HK-2 (cell line): ENCODE data around the gene ITPR1.

Experiments
- DNase-seq: peaks from one replicate; pipeline ENCODE4 v3.0.0-alpha.2; 2018; ENCODE audit not compliant: unreplicated experiment

ITPR1 gene

DNA sequence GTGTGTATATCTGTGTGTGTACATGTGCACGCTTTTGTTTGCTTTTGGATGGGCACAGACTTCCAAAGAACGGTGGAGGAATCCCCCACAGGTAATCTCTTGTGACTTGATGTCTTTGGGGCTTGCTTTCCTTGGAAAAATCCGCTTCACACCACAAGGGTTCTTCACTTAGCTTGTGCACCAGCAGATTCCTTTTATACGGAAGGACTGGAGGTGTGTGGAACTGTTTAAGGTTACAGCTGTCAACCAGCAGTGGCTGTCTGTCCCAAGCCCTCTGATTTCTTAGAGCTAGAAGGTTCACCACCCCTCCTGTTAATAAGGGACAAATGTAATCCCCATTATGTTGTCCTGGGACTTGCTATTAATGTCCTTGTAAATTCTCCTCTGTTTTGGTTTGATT, 193.5 kb downstream of the ITPR1 start:
- no peak for DNase-seq

DNA sequence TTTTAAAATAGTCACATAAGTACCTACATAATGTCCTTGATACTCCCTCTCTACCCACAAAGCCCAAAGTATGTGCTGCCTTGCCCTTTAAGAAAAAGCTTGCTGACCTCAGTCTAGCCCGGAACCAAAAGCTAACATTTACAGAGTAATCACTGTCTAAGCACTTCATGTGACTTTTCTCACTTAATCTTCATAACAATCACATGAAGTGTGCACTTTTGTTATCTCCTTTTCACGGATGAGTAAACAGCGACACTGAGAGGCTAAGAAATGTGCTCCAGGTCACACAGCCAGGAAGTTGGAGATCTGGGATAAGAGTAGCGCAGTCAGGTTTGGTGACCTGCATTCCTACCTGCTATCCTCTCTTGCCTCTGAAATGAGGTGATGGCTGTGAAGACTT, 194.0 kb downstream of the ITPR1 start:
- no peak for DNase-seq

DNA sequence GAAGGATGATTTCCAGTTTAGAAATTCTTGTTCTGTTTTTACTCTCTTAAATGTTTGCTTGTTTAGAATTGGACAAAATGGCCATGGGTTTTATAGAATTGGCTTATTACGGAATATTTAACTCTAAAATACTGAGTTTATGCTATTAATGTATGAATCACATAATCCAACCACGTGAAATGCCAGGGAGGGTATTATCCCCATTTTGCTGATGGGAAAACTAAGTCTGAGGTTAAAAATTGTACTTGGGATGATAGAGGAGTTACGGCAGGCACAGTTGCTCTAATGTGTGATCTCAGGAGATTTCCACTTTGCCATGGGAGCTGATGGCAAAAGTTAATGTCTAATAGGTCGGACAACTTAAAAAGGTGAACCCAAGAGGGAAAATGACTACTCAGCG, 194.4 kb downstream of the ITPR1 start:
- DNase-seq: no peak

DNA sequence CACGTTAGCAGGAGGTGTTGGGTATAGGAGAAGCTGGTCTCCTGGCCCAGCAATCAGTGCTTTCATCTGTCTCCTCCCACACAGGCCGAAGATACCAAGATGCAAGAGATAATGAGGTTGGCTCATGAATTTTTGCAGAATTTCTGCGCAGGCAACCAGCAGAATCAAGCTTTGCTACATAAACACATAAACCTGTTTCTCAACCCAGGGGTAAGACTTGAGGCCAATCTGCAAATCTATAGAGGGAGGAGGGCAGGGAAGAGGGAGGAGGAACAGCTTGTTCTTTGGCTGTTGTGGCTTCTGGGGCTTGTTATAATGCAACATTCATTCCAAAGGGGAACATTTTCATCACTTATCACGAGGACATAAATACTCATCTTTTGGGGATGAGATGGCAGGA, 195.3 kb downstream of the ITPR1 start:
- DNase-seq: no peak

DNA sequence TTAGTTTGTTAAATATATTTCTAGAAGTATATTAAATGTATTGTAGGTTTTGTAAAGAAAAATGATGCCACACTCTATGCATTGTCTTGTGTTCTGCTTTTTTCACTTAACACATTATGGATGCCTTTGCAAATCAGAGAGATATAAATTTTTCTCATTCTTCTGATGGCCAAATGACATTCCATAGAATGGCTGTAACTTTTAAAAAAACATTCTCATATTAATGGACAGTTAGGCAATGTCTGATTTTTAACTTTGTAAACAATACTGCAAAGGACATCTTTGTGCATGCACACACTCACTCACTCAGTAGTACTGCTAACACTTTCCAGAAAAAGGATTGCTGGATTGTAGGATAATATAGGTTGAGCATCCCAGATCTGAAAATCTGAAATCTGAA, 195.9 kb downstream of the ITPR1 start:
- DNase-seq: no peak

DNA sequence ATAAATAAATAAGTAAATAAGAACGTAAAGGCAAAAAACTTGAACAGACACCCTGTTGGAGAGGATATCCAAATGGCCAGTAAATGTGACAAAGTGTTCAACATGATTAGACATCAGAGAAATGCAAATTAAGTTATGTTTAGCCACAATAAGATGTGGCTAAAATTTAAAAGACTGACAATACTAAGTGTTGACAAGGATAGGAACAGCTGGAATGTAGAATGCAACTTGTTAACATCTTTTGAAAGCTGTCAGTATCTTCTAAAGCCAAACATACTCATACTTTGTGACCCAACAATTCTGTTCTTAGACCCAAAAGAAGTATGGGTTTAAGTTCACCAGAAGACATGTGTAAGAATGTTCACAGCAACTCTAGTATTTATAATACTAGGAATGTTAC, 197.1 kb downstream of the ITPR1 start:
- no peak for DNase-seq

DNA sequence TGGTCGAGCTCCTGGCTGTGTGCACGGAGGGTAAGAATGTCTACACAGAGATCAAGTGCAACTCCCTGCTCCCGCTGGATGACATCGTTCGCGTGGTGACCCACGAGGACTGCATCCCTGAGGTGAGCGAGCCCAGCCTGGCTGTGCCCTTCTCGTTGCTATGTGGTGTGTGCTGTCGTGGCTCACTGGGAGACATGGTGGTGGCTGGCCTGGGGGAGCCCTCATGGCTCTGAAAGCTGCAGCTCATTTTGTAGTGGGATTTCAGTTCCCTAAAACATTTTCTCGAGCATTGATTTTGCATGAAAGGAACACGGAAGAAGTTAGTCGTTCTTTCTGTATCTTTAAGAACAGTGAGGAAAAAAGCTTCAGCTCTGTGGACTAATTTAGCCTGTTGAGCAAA, 200.5 kb downstream of the ITPR1 start:
- no peak for DNase-seq

DNA sequence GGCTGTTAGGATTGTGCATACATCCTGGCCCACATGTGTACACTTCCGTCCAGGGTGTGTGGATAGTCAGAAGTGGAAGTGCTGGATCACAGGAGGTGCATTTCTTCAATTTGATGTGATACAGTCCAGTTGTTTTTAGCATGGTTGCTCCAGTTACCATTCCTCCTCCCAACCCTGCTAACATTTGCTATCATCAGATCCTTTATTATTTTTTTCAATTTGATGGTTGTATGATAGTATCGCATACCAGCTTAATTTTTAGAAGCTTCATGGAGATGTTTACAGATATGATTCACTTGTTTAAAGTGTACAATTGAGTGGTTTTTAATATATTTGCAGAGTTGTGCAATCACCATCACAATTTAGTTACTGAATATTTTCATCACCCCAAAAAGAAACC, 202.7 kb downstream of the ITPR1 start:
- DNase-seq: no peak

DNA sequence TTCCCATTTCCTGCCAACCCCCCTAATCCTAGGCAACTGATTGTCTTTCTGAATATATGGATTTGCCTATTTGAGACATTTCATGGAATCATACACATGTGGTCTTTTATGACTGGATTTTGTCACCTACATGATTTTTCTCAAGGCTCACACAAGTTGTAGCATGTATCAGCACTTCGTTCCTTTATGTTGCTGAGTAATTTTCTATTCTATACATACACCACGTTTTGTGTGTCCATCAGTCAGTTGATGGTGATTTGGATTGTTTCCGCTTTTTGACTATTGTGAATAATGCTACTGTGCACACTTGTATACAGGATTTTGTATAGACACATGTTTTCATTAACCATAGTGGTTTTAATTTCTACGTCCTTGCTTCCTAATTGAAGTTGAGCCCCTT, 203.1 kb downstream of the ITPR1 start:
- no peak for DNase-seq

DNA sequence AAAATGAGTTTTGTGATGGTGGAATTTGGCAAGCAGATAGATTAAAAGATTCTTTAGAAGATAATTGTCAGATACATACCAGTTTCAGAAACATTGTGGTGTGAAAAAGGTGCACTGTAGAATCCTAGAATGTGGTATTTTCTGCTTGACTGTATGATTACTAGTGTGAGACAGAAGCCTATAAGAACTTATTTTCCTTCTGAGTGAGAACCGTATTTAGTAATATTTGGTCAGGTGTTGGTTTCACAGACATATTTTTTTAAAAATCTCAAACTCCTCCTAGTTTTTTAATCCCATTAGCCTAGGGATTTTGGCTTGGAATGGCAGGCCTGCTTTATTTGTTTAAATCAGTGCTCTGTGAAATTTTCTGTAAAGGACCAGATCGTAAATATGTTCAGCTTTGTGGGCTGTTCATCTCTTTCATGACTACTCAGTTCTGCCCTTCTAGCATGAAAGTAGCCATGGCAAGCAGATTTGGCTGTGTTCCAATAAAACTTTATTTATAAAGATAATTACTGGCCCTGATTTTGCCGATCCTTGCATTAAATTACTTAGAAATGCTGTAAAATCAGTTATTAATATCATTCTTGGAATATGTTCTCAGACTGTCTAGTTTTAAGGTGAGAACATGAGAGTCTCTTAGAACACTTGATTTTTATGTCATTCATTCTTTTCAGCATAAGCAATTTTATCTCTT, 205.1 kb downstream of the ITPR1 start:
- no peak for DNase-seq

DNA sequence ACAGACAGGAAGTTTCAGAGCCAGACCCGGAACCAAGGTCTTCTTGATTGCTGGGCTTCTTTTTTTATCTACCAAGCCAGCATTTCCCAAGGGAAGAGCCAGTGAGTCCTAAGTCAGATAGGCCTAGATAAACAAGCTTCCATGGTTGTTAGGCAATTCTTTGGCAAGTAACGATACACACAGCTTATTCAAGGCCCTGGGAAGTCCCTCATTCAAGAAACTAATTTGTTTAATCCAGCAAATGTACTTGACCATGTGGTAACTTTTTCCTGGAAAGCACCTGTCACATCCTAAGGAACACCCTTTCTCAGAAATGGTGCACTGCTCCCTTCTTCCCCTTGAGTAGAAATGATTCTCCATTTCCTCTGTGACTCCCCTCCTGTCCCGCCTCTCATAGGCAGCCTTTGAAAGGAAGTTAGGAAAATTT, 209.9 kb downstream of the ITPR1 start:
- no peak for DNase-seq

DNA sequence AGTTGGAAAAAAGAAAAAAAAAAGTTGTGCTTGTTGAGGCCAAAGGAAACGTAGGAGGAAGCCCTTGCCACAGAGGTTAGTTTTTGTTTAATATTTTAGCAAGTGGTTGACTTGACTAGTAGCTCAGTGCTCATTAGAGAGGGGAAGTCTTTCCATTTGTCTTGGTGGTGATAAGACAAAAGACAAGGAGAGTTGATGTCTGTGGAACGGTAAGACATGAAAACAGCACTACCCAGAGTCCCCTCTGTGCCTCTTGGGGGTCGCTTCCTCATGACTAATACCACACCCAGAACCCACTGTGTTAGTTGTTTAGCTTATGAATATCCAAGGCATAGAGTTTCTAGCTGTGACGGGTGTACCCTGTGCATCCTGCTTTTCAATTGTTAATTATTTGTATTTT, 211.4 kb downstream of the ITPR1 start:
- no peak for DNase-seq

DNA sequence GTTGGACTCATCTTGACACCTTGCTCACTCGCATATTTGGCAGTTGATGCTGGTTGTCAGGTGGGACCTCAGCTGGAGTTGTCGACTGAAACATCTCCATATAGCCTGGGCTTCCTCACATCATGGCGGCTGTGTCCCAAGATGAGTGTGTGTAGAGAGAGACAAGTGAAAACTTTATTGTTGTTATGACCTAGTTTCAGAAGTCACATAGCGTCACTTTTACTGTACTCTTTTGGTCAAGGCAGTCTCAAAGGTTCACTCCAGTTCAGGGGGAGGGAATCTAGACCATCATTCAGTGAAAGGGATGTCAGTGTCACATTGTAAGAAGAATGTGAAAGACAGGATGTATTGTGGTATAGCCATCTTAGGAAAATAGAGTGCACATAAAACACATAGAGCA, 214.2 kb downstream of the ITPR1 start:
- no peak for DNase-seq

DNA sequence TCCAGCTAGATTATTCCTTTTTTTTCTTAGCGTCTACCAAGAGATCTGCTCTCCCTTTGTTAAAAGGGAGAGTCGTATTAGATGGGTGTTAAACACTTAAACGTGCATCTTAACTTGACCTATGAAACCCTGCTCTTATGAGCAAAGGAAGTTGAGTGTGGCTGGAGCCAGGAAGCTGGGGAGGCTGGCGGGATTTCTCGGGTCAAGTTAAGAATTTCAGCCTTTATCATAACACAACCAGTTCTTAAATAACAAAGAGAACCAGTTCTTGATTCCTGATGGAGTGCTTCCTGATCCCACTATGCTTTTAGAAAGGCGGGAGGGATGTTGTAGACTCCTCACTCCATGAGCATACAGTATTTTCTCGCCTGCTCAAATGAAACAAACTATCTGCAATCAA, 215.1 kb downstream of the ITPR1 start:
- no peak for DNase-seq

DNA sequence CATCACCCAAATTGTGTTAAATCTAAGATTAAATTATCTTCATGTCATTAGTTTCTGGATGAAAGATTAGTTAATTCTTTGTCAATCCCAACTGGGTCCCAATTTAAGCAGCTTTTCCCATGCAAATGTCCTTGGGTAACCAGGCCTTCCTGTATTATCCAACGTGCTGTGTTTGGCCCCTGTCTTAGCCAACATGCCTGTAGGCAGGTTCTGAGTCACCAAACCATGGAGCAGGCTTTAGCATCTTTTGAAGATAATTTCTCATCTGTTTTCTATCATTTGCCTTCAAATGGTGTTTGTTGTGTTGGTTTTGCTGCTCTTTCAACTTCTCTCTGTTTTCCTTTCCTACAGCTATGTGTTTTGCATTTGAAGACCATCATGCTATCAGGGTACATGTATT, 216.2 kb downstream of the ITPR1 start:
- no peak for DNase-seq

DNA sequence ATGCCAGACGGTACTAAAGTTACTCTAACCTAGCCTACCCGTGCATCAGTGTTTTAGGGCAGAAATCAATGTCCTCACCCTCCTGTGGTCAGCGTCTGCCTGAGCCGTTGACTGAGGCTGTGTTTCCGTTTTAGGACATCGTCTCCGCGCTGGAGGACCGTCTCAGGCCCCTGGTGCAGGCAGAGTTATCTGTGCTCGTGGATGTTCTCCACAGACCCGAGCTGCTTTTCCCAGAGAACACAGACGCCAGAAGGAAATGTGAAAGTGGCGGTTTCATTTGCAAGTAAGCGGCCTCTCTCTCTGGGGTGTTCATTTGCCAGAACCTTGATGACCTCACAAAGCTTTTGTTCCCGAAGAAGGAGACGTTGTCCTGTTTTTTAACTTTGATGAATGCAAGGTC, 217.0 kb downstream of the ITPR1 start:
- DNase-seq: no peak

DNA sequence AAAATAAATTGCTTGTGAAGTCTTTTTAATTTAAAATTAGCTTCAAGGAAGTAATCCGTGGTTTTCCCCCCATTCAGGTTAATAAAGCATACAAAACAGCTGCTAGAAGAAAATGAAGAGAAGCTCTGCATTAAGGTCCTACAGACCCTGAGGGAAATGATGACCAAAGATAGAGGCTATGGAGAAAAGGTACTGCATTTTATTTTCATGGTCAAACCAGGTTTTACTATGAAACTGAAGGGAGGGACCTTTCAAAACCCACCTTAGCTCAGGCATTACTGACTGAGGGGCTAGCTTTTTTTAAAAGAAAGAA, 218.5 kb downstream of the ITPR1 start:
- no peak for DNase-seq

DNA sequence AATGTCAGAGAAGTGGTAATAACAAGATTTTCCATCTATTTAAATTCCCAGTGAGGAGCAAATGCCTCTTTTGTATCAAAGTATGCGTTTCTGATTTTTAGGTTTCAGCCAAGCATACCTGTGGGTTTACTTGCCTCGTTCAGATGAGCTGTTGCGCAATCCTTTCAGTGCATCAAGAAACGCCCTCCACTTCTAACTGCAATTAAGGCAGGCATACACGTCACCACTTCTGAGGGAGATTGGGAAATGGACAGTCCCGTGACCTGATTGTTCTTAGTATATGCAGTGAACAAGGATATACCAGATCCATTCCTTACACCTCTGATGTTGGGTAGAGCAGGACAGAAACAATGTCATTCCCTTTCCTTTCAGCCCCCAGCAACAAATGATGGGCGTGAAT, 219.0 kb downstream of the ITPR1 start:
- DNase-seq: peak; percentile 13

DNA sequence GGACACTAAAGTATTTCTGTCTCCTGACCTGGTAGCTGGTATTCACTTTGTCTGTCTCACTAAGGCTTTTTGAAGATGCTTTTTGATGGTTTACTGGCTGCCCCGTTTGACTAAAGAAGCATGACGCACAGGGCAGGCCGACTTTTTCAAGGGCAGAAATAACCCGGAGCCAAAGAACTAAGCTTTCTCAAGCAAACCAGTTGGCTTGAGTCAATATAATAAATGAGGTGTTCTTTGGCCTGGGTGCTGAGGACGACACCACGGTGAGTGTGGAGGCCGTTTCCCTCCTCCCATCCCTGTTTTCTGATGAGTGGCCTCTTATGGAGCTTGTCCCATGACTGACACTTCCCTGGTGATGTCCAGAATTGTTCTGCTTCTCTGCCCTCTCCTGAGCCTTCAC, 220.9 kb downstream of the ITPR1 start:
- DNase-seq: no peak

DNA sequence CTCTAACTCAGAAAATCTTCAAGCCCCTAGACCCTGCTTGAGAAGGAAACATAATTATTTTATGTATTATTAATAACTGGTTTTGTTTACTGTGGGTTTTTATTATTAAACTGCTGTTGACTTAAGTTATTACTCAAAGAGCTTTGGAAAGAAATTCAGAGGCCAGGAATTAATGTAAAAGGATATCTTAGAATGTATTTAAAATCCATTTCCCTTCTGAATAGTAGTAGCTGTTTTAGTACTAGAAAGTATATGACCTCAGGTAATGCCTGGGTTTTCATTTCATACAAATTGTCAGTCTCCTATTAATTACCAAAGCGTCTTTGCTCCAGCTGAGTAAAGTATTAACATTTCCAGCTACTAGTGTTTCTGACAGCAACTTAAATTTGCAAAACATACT, 223.1 kb downstream of the ITPR1 start:
- no peak for DNase-seq

DNA sequence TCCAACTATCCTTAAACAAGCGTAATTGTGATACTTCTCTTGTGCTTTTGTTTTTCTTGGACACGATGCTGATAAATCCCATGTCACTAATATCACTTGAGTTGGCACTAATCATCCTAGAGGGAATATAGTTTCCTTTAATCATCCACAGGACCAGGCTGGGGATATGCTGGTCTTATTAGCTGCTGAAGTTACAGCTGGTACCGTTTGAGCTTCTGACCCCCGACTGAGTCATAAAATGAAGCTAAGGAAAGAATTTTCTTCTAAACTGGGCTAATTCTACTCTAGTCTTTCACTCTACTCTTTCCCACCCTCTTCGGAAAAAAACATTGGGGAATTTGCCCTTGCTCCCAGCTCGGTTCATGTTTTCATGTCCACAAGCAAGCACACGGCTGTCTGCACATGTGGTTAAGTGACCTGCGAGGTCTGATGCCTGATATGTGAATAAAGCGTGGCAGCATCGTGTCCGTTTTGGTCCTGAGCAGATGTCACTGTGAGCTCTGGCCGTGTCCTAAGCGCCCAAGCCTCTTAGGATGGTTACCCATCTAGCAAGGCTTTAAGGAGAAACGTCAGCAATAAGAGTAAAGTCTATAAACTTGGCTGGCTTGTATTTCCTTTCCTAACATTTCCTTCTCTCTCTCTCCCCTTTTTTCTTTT, 223.7 kb downstream of the ITPR1 start:
- DNase-seq: no peak

DNA sequence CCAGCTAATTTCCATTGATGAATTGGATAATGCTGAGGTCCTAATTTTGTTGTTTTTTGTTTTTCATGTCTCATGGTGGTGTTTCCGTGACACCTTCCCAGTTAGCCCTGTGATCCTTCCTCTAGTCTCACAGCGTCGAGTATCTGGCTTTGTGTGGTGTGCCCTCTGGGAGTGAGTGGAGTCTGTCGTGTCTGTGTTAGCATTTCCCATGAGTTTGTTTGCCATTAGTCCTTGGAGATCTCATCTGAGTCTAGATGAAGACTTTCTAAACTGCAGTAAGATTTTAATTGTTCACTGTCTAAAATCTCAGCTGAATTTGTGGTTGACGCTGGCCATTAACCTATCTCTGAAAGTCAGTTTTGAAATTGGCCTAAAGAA, 224.2 kb downstream of the ITPR1 start:
- no peak for DNase-seq

DNA sequence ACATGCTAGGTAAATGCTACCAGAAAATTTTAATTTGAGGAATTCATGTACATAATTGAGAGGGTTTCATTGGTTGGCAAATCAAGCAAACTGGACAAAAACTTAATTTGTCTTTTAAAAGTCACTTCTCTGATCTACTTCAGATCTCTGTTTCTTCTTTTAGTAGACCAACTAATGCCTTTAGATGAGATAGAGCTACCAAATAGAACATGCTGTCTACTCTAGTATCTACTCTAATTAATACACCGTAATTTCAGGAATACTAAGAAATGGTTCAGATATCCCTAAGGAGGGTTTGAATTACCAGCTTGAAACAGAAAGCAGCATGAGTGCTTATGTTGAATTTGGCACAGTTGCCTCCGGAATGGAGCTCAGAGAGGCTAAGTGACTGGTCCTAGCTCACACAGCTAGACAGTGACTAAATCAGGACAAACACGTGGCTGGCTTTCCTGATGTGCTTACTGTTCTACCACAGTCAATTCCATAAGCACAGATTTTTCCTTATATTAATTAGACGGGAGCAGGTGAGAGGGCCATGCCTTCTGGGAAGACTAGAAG, 225.1 kb downstream of the ITPR1 start:
- no peak for DNase-seq

DNA sequence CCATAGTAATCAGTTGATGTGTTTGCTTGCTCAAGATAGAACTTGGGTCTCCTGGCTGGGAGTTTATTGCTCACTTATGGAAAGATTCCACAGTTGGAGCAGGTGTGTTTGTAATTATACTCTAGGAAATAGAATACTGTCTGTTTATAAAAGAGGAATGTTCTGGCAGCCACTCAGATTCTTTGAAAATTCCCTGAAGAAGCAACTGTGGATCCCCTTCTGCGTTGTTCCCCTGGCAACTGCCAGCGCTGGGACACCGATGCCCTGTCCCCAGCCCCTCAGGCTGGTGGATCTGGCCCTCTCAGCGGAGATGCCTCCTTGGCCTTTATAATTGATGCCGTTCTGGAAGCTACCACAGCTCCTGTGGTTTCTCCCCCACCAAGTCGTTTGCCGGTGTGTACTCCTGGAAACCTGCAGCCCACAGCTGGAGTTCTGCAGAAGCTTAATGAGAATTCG, 225.9 kb downstream of the ITPR1 start:
- no peak for DNase-seq
